Body of pancreas (tissue), 4 donors: Measurements from ENCODE around the gene OSTC.

Experiments used
- CTCF ChIP-seq, 7 experiments: fragments of 450-650 bp in 4 of 7; fragments of 200-600 bp in 3 of 7; sonication (generic) in 3 of 7; IDR thresholded peaks; one replicate each; pipeline ENCODE4 v1.5.1; 2016 to 2019; ENCODE audit warnings: antibody characterized with exemption in 7 of 7
- POLR2A ChIP-seq, 3 donors: fragments of 450-650 bp; IDR thresholded peaks; one replicate each; pipeline ENCODE4 v1.6.1; 2016; ENCODE audit warnings: antibody characterized with exemption in 3 of 3, mild to moderate bottlenecking in 2 of 3

DNA sequence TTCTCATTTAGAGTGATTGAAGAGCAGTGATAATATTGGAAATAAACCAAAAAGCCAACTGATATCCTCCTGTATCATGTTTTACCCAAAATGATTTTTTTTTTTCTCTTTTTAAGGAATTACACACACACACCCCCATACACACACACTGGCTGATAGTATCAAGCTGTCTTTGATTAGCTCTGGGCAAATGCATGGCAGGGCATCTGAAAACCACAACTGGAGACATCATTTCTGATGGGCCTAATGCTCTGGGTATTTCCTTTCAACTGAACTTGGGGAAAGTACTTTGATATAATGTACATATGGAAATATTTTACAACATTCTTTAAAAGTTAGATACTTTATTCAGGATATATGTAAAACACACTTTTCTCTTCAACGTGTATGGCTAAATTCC, 14.2 kb upstream of the OSTC start:
- TF ChIP-seq CTCF (IDR thresholded peaks at IDR 0.05), result no peak
- TF ChIP-seq POLR2A (IDR thresholded peaks at IDR 0.05), result no peak
